Measurements from ENCODE around the gene OSCP1. TPM values are rescaled to one million over a fixed set of nuclear protein-coding genes. Genes with fewer than 3 reads are reported as not detected.
A peak's percentile ranks its signal among the peaks of the same experiment; 100 is the strongest.
"Not testable (repeated sequence)": the region's sequence is repeated elsewhere in the genome, so short reads cannot be mapped to it uniquely, and the experiment has no call there.

Gene OSCP1
- total RNA-seq, 1 donor from 2014 or later: 21.0 TPM

DNA sequence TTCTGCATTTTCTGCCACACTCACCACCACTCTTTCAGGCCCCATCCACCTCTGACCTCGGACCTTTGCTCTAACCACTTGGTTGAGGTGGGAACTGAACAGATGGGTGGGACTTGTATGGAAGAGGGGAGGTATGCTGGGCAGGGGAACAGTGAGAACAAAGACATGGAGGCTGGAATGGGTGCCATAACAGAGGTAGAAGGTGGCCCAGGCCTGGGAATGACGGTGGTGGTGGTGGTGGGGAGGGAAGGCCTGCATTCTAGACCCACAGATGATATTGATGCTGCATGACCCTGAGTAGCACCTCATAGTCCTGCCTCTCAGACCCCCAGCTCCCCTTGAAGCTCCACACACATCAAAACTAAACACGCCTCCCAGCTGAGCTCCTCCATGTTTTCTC is 37.7 kb upstream of the OSCP1 start:
- H3K27ac Mint-ChIP-seq: peak overlapping the region; percentile 96
- TF ChIP-seq, protein P1, sequence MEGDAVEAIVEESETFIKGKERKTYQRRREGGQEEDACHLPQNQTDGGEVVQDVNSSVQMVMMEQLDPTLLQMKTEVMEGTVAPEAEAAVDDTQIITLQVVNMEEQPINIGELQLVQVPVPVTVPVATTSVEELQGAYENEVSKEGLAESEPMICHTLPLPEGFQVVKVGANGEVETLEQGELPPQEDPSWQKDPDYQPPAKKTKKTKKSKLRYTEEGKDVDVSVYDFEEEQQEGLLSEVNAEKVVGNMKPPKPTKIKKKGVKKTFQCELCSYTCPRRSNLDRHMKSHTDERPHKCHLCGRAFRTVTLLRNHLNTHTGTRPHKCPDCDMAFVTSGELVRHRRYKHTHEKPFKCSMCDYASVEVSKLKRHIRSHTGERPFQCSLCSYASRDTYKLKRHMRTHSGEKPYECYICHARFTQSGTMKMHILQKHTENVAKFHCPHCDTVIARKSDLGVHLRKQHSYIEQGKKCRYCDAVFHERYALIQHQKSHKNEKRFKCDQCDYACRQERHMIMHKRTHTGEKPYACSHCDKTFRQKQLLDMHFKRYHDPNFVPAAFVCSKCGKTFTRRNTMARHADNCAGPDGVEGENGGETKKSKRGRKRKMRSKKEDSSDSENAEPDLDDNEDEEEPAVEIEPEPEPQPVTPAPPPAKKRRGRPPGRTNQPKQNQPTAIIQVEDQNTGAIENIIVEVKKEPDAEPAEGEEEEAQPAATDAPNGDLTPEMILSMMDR (IDR thresholded peaks at IDR 0.05; ENCODE audit: unreplicated experiment): no peak
- no peaks in the 10 kb centered on the region for H3K27me3 Mint-ChIP-seq

DNA sequence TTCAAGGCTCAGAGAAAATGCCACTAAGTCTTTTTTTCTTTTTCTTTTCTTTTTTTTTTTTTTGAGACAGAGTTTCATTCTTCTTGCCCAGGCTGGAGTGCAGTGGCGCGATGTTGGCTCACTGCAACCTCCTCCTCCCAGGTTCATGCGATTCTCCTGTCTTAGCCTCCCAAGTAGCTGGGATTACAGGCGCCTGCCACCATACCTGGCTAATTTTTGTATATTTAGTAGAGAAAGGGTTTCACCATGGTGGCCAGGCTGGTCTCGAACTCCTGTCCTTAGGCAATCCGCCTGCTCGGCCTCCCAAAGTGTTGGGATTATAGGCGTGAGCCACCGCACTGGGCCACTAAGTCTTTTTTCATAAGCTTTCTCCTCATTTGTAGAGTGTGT is 37.1 kb upstream of the OSCP1 start:
- peak overlapping the region; percentile 96 for H3K27ac Mint-ChIP-seq
- not testable (repeated sequence) for H3K9me3 Mint-ChIP-seq (ENCODE audit: low read depth); H3K36me3 Mint-ChIP-seq (ENCODE audit: insufficient read depth); H3K27me3 Mint-ChIP-seq; H3K4me3 Mint-ChIP-seq (ENCODE audit: low read depth); DNase-seq (ENCODE audit: low spot score, unreplicated experiment)
- H3K4me1 Mint-ChIP-seq (ENCODE audit: low read depth): peaks cover 36% of the 10 kb centered on the region

More for the DNA sequence above, 37.7 kb upstream of the OSCP1 start:
- Mint-ChIP-seq H3K9me3 (ENCODE audit: low read depth) (no peaks in the 10 kb centered on the region), H3K36me3 (ENCODE audit: insufficient read depth) (no peaks in the 10 kb centered on the region), H3K4me1 (ENCODE audit: low read depth) (peaks cover 36% of the 10 kb centered on the region), H3K4me3 (ENCODE audit: low read depth) (no peak overlapping the region)
- no peak for DNase-seq (ENCODE audit: low spot score, unreplicated experiment)

DNA sequence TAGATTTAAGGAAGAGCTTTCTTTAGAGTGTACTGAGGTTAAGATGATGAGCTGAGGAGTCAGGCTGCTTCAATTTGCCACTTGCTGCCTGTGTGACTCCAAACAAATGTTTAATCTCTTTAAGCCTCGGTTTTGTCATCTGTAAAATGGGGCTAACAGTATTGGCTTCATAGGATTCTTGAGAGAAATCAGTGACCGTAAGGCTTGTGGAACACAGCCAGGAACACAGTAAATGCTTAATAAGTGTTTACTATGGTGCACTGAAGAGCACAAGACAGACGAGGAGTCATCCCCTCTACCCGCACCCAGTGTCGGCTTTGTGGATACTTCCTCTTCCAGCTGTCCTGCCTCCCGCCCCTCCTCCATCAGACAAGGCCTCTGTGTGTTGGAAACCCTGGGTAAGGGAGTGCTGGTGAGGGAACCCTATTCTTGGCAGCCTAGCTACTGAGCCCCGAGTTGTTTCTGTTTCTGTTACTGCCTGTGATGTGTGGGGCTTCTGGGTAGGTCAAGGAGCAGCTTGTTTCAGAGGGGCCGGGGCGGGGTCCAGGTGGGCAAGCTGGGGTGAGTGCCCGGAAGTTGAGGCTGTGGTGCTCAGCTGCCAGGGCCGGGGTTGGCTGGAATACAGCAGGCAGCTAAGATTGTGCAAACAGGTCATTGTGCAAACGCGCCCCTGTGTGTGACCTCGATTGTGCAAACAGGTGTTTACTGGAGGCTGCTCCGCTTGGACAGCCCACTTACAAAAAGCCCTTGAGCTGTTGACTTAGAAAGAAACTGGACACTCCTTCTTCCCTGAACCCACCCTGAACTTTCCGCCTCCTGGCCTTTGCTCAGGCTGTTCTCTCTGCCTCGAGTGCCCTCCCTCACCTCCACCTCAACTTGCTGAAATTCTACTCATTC is 36.4 kb upstream of the OSCP1 start:
- TF ChIP-seq, protein P1 (IDR thresholded peaks at IDR 0.05; ENCODE audit: unreplicated experiment): no peak
- DNase-seq (ENCODE audit: low spot score, unreplicated experiment): peak; percentile 39
- Mint-ChIP-seq H3K27me3 (no peaks in the 10 kb centered on the region), H3K36me3 (ENCODE audit: insufficient read depth) (no peaks in the 10 kb centered on the region), H3K4me1 (ENCODE audit: low read depth) (peaks cover 43% of the 10 kb centered on the region), H3K27ac (peak overlapping the region; percentile 96), H3K4me3 (ENCODE audit: low read depth) (peak overlapping the region; percentile 33), H3K9me3 (ENCODE audit: low read depth) (no peaks in the 10 kb centered on the region)

DNA sequence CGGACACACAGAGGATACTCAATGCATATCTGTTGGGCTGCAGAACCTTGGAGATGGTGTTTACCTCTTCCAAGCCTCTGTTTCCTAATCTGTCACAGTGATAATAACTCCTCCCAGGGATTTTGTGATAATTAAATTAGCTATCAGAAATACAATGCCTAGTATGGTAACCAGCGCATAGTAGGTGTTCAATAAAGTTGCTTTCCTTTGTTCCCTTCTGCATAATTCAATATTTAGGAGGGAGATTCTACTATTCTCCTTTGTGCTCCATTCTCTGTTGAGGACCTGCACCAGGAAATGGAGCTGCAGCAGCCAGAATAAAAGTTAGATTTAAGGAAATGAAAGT is 35.8 kb upstream of the OSCP1 start:
- H3K36me3 Mint-ChIP-seq (ENCODE audit: insufficient read depth): no peaks in the 10 kb centered on the region
- H3K9me3 Mint-ChIP-seq (ENCODE audit: low read depth): no peaks in the 10 kb centered on the region
- H3K4me3 Mint-ChIP-seq (ENCODE audit: low read depth): no peak overlapping the region
- H3K27me3 Mint-ChIP-seq: no peaks in the 10 kb centered on the region
- H3K27ac Mint-ChIP-seq: peak overlapping the region; percentile 96
- no peak for DNase-seq (ENCODE audit: low spot score, unreplicated experiment)
- TF ChIP-seq, protein P1 (IDR thresholded peaks at IDR 0.05; ENCODE audit: unreplicated experiment): no peak
- H3K4me1 Mint-ChIP-seq (ENCODE audit: low read depth): peaks cover 46% of the 10 kb centered on the region

DNA sequence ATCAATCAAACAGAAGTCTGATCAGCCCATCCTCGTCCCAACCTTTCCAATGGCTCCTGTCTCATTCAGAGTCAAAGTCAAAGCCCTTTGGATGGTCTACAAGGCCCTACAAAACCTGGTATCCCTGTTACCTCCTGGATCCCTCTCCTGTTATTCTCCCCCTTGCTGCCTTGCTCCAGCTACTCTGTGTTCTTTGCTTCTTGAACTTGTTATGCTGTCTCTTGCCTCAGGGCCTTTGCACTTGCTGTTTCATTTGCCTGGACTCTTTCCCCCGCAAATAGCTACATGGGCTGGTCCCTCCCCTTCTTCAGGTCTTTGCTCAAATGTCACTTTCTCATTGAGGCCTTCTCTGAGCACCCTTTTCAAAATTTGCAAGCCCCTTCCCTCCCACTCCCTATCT is 33.8 kb upstream of the OSCP1 start:
- H3K27ac Mint-ChIP-seq: no peak overlapping the region
- no peaks in the 10 kb centered on the region for H3K27me3 Mint-ChIP-seq
- no peaks in the 10 kb centered on the region for H3K9me3 Mint-ChIP-seq (ENCODE audit: low read depth)
- no peak for DNase-seq (ENCODE audit: low spot score, unreplicated experiment)
- TF ChIP-seq, protein P1 (IDR thresholded peaks at IDR 0.05; ENCODE audit: unreplicated experiment): no peak
- H3K4me3 Mint-ChIP-seq (ENCODE audit: low read depth): no peak overlapping the region
- H3K4me1 Mint-ChIP-seq (ENCODE audit: low read depth): peaks cover 34% of the 10 kb centered on the region
- H3K36me3 Mint-ChIP-seq (ENCODE audit: insufficient read depth): no peaks in the 10 kb centered on the region

Data from progenitor cell of endocrine pancreas (in vitro differentiated cells).